GM04503 (cell line): ENCODE results near the gene NDUFAF3.

ENCODE experiments used
- DNase-seq: peaks from one replicate; pipeline ENCODE4 v3.0.0-alpha.2; 2012; ENCODE audit warnings: low read depth

NDUFAF3 gene

GRCh38 chr3:49017971-49018706 is 3.8 kb upstream of the NDUFAF3 start, which contains the start of gene DALRD3:
DALRD3 (minus strand) TSS chr3:49018580; CDS start chr3:49018564, 16 bp downstream.
- DNase-seq, result no peak

GRCh38 chr3:49018707-49019006 is 3.3 kb upstream of the NDUFAF3 start:
- no peak for DNase-seq

GRCh38 chr3:49019941-49020329 is 2.0 kb upstream of the NDUFAF3 start:
- DNase-seq, result no peak

GRCh38 chr3:49020330-49021212 is 1.4 kb upstream of the NDUFAF3 start:
- no peak for DNase-seq

DNA sequence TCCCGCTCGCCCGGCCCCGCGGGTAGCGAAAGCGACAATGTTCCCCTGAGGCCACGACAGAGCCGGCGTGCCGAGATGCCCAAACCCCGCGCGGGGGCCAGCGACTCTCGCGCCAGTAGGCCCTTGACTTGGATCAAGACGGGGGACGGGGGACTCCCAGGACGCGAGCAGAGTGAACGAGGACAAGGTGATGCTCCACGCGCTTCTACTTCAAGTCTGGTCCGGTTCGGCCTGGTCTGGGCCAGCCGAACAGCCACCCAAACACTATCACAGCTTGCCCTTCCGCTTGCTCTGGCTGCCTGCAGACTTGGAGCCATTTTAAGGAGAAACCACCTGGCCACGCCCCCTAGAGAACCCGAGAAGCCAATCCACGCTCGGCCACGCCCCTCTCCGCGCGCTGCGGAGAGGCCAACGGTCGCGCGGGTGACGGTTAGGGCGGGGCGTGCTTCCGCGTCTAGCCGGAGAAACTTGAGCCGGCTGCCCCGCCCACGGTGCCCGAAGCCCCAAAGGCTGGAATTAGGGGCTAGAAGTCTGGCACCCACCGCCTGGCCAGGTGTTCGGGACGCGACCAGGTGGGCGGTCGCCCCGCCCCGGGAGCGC is 608 bp upstream of the NDUFAF3 start:
- DNase-seq, result peak; percentile 81

GRCh38 chr3:49022688-49023171 is 809 bp downstream of the NDUFAF3 start:
- no peak for DNase-seq

DNA sequence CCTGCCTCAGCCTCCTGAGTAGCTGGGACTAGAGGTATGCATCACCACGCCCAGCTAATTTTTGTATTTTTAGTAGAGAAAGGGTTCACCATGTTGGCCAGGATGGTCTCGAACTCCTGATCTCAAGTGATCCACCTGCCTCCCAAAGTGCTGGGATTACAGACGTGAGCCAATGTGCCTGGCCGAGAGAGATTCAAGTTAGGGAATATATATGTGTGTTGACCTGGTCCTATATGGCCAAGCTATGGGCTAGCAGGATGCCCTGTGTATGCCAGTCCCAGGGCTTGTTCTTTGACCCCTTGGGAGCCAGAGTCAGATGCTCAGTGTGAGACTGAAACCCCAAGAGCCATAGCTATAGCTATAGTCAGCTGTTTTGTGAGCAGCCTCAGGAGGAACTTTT is 1.9 kb downstream of the NDUFAF3 start:
- DNase-seq, result no peak

- no peak for DNase-seq
Observed at GRCh38 chr3:49024449-49024848, 2.5 kb downstream of the NDUFAF3 start.

DNA sequence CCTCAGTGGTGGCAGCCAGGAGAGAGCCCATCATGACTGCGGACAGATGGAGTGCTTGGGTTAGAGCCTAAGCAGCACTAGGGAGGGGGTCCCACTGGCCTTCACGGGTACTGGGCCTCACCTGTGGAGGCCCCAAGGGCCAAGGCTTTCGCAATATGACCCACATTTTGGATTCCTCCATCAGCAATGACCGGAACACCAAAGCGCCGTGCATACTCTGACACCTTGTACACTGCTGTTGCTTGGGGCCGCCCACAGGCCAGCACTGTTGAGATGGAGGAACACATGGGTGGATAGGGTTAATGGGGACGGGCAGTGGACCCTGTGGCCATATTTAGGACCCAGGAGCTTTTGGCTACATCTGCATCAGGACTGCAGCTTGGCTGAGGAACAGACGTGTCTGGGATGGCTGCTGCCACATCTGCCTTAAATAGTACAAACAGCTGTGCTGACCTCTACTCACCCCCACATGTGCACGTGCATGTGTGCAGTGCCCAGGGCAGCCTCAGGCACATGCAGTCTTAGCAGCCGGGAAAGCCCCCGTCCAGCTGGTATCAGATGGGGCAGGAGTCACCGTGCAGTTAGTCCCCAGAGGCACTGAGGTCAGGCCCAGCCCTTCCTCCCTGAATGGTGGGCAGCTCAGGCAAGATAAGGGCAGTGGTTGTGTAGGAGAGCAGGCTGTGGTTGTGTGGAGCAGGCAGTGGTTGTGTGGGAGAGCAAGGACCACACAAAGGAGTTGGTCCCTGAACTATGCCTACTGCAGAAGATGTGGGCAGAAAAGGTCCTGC is 3.3 kb downstream of the NDUFAF3 start:
- no peak for DNase-seq

GRCh38 chr3:49025793-49026520 is 4.0 kb downstream of the NDUFAF3 start:
- DNase-seq, result no peak

- DNase-seq, result no peak
Observed at GRCh38 chr3:49026536-49026935, 4.6 kb downstream of the NDUFAF3 start.

DNA sequence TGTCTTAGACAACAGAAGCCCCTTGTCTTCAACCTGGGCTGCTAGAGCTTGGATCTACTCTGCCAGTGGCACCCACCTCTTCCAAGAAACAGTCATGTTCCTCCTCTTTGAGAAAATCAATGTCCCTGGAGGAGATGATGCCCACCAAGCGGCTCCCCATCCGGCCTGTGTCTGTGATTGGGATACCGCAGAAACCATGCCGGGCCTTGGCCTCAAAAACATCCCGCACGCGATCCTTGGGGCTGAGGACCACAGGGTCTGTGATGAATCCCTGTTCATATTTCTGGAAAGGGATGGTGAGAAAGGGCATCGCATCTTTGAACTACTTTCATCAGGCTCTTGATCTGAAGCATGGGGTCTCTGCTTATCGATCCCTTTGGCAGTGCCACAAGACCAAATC is 5.7 kb downstream of the NDUFAF3 start:
- no peak for DNase-seq

- no peak for DNase-seq
Observed at GRCh38 chr3:49028298-49028672, 6.4 kb downstream of the NDUFAF3 start.

DNA sequence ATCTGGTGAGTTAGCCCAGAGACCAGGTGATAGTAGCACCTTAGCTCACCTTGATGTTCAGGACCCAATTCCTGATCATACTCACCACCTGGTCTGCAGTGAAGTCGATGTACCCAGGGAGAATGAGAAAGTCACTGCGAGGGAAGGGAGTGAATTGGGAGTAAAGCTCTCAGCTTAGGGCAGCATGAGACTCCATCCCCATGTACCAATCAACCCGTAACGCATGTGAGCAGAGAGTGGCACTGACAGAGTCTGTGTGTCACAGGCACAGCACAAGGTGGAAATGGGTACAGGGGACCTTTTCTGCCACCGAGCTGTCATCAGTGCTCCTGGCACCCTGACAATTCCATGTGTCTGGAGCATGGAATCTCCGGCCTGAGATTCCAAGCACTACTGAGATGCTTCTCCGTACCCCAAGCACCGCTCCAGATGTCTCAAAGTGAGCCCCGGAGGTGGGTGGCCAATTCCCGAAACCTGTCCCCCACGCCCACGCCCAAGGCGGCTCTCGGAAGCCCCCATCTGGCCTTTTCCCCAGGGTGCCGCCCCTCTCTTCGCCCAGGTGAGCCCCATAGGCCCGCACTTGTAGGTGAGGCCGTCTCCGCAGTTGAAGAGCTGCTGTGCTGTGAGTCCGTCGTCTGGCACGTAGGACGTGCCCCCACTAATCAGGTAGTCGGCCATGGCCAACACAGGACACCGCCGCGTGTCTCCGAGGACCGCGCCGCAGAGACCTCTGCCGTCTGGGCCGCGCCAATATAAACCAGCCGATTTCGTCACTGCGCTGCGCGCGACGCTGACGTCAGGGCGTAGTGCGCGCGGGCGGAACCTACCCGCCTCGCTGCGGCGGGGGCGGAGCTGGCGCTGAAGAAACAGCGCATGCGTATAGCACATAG is 7.0 kb downstream of the NDUFAF3 start, which contains the start of gene IMPDH2:
Gene IMPDH2, minus strand, starts transcription at position 726 of the 890 bp plus-strand sequence. Its CDS starts 48 bp downstream, at position 678.
- DNase-seq, result no peak

- DNase-seq, result no peak
Observed at GRCh38 chr3:49029563-49029884, 7.6 kb downstream of the NDUFAF3 start.

GRCh38 chr3:49030321-49030720 is 8.4 kb downstream of the NDUFAF3 start:
- DNase-seq, result no peak

DNA sequence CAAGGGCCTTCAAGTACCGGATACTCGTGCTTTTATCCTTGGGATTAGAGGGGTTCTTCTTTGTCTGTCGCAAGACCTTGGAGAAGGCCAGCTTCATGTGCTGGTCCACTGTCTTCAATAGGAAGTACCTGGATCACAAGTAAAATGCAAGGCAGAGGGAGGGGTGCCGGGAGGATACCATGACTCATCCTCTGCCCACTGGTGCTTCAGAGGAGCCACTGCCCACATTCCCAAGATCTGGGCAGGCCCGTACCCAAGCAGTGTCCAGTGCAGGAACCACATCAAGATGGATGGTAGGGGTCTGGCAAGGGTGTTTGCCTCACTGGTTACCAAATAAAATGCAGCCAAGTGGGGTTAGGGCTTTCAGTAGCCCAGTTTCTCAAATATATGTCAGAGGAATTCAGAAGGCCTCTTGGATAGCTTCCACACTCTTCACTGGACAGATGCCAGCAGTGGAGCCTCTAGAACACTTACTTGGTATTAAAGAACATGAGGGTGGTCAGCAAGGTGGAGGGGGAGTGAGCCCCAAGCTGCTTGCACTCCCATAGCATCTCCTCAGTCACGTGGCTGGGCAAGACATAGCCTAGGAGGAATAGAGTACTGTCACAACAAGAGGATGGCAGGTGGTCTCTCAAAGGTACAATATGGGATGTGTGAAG is 10.9 kb downstream of the NDUFAF3 start:
- DNase-seq, result no peak

DNA sequence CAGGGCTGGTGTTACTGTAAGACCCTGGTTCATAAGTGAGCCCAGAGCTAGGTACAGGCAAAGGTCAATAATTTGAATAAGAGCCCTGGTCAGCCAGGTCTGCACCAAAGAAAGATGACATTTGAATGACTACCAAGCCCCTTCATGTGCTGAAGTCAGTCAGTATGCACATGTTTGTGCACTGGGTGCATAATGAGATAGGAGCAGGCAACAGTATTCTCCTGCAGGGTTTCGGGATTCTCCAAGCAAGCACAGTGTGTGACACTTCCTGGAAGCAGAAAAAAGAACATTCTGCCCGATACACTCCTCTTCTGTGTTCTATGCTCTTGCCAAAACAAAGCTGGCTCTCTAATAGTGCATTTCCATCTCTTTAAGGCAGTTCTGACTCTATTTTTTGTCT is 12.7 kb downstream of the NDUFAF3 start:
- no peak for DNase-seq

DNA sequence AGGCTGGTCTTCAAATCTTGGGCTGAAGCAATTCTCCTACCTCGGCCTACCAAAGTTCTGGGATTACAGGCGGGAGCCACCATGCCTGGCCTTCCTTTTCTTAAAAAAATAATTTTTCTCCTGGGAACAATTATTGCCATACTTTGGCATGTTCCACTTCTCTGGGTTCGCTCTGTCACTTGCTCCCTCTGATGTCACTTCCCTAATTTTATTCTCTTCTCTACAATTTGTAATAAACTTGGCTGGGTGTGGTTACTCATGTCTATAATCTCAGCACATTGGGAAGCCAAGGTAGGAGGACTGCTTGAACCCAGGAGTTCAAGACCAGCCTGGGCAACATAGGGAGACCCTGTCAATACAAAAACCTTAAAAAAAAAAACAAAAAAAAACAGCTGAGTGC is 13.4 kb downstream of the NDUFAF3 start:
- no peak for DNase-seq

DNA sequence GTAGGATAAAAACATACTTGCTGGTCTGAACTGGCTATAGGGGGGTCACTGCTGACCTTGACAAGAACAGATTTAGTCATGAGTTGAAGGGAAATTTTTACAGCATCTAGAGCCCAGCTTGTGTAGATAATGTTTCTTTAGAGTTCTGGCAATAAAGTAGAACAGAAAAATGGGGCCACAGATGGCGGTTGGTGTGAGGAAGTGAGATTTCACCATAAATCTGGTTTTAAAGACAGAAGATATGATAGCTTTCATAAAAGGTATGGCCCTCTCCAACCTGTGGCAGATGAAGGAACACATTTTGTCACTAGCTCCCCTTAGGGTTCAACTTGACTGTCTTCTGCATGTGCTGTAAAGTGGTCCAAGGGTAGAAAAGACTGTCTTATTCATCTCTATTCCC is 31.6 kb downstream of the NDUFAF3 start:
- no peak for DNase-seq
